NCI-H1048 (cell line): ENCODE data around the gene SLC41A3.
"Not testable (repeated sequence)": the region's sequence is repeated elsewhere in the genome, so short reads cannot be mapped to it uniquely, and the experiment has no call there.

Source experiments
- DNase-seq: peaks from one replicate; lab custom pipeline; 2025; lab: John Stamatoyannopoulos, UW

SLC41A3 gene

DNA sequence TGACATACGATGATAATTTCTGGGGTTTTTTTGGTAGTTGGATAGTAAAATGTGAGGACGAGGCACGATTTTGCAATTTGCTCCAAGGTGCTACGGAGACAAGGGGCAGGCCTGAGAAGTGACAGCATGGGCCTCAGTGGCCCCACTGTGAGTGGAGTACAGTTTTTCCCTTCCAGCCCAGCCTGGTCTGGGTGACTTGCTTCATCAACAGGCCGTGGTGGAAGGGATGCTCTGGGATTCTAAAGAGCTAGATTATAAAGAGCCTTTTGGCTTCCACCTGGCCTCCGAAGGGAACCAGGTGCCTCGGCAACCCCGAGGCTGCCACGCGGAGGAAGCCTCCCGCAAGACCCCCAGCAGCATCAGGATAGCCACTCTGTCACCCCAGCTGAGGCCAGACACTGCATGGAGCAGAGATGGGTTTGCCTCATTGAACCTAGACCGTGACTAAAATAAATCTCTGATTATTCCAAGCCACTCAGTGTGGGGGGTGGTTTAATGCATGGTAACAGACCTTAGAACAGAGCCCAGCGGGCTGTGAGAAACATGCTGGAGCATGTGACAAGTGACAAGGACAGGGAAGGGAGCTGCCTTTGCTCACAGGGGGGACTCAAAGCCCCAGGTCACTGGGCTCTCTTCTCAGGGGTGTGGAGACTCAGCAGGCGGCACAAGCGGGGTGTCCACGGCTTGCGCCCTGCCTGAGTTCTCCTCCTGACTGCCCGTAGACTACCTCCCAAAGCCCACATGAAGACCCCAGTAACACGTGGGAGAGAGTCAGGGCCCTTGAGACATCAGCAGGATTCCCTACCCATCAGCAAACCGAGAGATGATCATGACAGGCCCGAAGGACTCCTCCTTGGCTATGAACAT is 22.6 kb upstream of the SLC41A3 start:
- DNase-seq, result no peak

DNA sequence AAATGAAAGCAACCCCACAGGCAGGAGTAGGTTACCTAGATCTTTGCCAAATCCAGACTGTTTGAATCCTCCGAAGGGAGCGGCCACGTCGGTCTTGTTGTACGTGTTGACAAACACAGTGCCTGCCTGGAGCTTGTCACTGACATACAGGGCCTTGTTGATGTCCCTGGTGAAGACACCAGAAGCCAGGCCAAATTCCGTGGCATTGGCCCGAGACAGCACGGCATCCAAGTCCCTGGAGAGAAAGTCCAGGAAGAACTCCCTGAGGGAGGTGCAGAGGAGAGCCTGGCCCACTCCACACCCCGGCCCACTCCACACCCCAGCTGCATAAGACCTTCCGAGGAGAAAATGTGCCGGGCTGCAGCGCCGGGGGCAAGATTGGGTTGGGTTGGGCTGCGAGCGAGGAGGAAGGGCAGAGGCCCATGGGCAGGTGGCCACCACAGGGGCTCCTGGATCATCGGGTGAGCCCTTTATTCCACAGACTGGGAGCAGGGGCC is 21.8 kb upstream of the SLC41A3 start:
- no peak for DNase-seq

DNA sequence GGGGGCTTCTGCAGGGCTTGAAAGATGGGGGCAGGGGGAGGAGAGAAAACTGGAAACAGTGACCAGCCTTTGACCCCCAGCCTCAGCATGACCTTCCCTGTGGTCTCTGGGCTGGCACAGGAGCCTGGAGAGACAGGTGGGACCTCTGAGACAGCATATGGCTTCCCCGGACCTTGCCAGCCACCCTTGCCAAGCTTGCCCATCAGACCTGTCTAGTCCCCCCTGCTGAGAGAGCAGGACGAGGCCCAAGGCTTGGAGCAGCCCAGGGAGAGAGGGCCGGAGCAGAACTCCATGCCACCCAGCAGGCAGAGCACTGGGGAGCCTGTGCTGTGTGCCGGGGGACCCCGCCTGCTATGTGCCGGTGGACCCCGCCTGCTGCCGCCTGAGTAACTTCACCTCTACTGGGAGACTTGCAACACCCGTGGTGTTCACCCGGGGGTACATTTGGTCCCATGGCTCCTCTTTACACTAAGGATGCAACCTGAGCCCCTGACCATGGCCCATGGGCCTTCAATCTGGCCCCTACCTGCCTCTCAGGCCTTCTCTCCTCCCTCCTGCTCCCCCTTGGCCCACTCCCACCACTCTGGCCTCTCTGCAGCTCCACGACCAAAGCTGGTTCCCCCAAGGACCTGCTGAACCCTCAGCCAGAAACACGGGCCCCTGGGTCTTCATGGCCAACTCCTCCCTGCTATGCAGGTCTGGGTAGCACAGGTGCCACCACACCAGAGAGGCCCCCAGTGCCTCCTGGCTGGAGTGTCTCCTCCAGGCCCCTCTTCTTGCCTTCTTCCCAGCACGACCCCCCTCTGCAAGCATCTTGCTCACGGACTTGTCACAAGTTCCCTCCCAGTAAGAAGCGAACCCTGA is 21.1 kb upstream of the SLC41A3 start:
- no peak for DNase-seq

DNA sequence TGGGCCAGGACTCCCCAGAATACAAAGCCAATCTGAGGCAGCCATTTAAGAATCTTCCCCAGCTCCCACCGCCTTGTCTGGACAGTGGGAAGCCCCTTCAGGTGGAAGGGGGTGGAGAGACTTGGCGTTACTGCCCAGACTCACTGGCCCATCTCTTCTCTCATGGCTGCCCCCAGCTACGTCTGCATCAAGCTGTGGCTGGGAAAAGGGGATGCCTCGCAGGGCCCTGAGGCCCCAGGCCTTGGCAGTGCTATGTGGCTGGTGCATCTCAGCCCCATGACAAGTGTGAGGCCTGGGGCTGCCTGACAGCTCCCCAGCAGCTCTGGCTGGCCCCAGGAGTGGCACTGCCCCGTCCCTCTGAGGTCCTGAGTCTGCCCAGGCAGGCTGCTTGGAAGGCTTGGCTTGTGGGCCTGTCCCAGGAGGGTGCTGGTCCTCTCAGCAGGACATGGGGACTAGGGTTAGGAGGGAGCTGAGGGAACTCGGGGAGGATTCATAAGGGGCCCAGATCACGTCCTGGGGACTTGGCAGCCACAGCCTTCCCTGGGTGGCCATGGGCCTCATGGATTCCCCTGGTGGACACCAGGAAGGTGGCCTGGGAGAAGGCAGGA is 20.2 kb upstream of the SLC41A3 start:
- DNase-seq, result no peak

DNA sequence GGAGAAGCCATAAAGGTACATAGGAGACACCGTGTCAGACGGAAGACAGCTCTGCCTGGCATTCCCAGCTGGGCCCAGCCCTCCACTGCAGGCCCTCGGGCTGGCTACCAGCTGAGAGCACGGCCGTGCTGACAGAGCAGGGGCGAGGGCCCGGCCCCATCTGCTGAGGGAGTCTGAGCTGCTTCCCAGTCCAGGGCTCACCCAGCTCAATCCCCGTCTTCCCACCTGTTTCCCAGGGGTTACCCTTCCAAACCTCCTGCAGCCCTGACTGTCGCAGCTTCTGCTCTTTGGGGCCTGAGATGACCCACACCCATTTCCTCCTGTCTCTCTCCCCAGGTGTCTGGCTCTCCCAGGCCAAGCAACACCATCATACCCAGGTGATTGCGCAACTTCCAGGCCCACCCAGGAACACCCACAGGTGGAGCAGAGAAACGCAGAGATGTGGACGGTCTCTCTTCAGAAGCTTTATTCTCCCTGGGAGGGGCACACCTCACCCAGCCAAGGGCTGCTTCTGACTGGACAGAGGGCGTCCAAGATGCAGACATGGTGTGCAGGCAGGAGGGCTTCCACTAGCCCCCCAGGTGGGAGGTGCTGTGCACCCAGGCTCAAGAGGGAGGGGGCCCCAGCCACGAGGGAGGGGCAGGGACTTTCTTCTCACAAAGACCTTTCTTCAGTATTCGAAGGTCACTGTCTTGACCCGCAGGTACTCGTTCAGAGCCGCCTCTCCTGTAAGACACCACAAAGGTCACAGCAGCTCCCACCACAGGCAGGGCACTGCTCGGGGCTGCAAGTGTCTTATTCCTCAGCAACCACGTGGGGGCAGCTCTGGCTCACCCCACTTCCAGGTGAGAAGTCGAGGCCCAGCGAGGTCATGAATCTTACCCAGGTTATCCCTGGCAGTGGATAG is 19.4 kb upstream of the SLC41A3 start:
- no peak for DNase-seq

DNA sequence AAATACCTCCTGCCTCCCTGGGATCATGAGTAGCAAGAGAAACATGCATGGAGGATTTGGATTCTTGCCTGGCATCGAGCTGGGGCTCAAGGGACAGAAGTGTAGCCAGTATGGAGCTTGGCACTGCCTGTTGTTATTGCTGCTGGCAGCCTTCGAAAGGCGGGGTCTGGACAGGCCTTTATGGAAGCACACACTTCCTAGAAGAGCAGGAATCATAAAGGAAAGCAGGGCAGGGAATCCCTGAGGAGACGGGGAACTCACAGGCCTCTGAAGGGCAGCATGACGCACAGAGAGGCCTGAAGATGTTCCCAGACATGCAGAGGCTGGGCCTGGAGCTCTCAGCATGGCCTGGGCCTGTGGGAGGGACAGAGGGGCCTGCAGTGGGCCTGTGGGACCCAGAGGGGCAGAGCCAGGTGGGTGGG is 18.6 kb upstream of the SLC41A3 start:
- no peak for DNase-seq

DNA sequence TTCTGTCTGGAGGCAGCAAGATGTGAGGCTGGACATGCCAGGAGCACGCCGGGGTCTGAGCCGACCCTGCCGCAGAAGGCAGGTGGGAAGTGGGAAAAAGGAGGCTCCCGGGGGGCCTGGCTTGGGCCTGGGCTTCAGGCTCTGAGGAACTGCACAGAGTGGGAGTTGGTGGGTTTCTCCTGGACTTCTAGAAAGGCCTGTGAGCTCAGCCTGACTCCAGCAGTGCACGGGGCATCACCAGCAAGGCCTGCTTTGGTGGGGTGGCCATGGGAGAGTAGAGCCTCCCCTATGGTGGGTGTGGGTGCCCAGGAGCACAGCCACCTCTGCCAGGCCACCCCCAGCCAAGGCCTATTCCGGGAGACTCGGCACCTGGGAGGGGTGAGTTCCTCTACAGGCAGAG is 18.1 kb upstream of the SLC41A3 start:
- DNase-seq, result no peak

DNA sequence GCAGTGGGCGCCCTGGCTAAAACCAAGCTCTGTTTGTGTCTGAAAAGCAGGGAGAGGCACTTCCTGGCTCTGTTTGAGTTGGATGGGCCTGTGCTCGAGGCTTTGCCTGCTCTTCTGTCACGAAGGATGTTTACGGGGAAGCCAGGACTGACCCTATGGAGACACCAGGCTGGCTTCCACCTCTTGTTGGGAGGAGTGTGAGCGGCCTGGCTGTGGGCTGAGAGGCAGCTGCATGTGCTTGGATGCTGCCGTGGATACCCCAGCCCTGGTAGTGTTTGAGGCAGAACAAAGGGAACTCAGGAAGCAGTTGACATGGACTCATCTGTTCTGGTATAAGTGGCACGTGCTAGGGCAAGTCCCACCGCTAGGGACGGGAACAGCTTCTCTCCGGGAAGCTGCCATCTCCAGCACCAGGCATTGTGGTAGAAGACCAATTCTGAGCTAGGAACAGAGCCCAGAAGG is 17.6 kb upstream of the SLC41A3 start:
- no peak for DNase-seq

DNA sequence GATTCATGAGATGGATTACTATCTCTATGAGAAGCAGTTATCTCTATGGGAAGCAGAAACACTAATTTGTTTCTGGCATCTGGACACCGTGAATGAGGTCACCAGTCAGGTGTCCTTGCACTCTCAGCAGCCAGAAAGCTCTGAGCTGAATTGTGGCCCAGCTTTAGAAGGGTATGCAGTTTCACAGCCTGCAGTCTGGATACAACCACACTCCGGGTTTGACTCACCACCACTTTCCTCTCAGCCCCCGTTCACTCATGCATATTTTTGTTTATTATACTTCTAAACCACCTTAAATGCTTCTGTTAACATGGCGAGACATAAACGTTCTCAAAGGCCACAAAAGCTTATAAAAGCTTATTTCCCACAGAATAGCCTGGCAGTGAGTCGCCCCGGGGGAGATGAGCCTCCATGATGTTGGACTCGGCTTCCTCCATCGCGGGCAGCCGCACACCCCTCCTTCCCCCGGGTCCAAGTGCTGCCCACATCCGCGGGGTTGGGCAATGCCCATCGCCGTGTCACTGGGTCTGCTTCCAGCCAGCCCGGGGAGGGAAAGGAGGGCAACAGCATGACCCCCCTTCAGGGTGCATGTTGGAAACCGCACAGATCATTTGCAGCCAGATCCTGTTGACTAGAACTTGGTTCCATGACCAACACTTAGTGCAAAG is 16.8 kb upstream of the SLC41A3 start:
- no peak for DNase-seq

DNA sequence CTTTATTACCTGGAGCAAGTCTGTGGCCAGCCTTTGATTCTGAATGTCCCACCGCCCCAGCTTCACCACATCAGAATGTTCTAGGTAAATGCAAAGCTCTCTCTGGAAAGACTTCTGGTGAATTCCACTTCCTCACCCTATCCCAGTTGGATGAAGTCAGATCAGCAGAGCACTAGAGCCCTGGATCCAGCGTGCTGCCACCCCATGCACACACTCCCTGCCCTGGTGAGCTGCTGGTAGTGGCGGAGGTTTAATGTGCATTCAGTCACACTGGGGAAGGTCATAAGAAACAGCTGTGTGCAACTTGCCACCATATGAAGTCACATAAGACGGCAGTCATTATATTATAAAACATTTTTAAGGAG is 16.3 kb upstream of the SLC41A3 start:
- DNase-seq, result no peak

DNA sequence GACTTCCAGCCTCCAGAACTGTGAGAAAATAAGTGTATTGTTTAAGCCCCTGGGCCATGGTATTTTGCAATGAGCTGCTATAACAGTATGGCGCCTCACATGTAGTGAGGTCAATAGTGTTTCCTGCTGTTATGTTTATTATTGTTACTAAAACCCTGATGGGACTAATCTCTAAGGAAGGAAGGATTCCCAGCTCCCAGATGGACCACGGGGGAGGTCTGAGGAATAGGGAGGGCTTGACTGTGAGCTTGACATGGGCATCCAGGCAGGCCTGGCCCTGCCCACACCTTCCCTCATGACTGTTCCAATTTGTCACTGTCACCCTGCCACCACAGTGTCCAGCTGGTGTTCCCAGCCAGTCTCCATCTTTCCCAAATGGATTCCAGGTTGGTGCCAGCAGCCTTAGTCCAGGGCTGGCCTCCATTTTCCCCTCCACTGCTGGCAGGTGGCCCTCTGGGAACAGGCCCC is 14.5 kb upstream of the SLC41A3 start:
- DNase-seq, result no peak

DNA sequence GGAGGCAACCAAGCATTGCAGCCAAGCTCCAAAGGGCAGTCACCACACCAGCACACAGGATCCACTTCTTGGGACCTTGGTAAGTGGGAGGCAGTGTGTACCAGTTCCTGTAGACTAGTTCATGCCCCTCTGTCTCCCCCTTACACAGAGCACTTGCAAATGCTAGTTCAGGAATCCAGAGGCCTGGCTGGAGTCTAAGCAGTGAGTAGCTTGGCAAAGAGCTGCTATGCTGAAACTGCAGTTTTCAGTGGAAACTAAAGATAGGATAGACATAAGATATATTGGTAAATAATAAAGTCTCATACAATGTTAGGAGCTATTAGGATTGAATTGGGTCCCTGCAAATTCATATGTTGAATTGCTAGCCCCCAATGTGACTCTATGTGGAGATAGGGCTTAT is 13.9 kb upstream of the SLC41A3 start:
- no peak for DNase-seq

DNA sequence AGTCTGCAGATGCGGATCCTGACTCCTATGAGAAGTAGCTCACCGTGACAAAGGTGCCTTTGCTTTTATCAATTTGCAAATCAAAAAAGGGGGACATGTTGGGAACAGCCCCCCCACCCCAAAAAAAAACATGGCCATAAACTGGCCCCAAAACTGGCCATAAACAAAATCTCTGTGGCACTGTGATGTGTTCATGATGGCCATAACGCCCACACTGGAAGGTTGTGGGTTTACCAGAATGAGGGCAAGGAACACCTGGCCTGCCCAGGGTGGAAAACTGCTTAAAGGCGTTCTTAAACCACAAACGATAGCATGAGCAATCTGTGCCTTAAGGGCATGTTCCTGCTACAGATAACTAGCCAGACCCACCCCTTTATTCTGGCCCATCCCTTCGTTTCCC is 12.3 kb upstream of the SLC41A3 start:
- DNase-seq, result not testable (repeated sequence)

DNA sequence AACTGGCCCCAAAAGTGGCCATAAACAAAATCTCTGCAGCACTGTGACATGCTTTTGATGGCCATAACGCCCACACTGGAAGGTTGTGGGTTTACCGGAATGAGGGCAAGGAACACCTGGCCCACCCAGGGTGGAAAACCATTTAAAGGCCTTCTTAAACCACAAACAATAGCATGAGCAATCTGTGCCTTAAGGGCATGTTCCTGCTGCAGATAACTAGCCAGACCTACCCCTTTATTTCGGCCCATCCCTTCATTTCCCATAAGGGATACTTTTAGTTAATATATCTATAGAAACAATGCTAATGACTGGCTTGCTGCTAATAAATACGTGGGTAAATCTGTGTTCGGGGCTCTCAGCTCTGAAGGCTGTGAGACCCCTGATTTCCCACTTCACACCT is 8.2 kb upstream of the SLC41A3 start:
- not testable (repeated sequence) for DNase-seq

DNA sequence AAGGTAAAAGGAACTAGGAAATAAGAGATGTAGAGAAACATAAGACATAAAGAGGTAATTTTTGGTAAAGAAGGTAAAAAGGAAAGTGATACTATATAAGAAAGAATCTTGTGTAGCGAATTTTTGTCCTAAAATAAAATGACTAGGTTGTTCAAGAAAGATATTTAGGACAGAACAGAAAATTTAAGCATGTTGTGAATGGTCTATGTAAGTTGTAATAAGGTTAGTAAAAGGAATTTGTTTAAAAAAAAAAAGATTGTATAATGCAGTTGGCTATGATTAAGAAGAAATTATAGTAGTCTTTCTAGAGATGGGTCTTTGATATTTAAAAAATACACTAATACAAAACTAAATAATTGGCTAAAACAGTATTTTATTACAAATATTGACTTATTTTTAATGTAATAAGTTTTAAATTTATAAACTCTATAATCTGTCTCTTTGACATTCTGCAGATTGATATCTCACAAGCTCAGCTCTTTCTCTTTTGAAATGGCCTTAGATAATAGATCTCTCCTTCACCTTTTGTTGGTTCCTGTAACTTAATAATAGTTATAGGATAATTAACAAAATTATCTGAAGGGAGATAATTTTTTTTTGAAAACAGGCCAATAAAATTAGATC is 3.7 kb upstream of the SLC41A3 start:
- no peak for DNase-seq

DNA sequence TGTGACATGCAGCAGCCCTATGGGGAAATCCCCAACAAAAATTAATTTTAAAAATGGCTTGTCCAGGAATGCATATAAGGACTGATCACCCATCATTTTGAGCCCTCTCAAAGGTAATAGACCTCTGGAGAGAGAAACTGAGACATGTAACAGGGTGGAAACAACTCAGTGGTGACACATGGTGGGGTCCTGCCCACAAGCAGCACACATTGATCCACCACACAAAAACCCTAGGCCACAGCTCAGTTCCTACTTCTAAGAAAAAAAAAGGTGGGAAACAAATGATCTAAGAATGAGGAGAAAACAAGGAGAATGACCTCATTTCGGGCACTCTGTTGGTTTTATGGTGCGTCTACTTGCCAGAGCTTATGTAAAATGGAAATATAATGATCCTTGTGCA is 1.9 kb upstream of the SLC41A3 start:
- no peak for DNase-seq

DNA sequence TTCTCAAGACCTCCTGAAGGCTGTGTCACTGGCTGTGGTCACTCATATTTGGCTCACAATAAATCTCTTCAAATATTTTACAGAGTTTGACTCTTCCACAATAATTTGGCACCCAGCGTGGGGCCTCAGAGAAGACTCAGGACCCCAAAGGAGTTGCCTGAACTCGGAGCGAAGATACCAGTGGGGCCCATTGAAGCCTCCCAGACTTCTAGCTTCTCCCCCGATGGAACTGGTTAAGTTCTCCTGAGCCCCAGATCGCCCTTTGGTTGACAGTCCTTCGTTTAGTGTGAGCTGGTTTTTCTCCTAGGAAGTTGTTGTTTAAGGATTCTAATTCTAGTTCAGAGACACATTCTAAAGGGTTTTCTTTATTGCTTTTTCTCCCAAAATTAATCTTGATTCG is 1.4 kb upstream of the SLC41A3 start:
- no peak for DNase-seq

DNA sequence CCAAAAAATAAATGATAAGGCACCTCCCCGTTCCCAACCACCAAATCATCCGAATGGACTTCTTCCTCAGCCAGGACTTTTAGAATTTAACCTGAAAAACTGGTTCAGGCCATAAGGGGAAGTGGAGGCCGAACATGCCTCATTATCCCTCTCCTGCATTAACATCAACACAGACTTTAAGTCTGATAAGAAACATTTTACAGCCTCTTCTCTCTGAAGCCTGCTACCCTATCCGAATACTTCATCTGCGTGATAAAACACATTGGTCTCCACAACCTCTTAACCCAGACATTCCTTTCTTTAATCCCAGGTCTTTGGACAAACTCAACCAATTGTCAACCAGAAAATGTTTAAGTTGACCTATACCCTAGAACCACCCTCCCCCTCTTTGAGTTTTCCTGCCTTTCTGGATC is 850 bp upstream of the SLC41A3 start:
- no peak for DNase-seq

DNA sequence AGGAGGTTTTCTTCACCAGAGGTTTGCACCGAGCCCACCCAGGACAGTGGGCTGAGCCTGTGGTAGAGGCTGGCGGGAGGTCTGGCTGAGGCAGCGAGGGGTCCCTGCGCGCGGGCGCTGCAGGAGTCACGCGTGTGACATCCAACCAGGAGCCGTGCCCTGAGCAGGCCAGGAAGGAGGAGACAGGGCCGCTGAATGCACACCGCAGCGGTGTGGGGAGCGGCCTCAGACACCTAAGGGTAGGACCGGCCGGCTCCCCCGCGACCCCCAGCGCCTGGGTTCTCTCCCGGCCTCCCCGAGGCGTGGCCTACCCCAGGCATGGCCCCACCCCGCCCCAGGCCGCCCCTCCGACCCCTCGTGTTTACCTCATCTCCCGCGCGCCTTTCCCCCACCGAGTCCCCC is 412 bp downstream of the SLC41A3 start:
- DNase-seq, result no peak

DNA sequence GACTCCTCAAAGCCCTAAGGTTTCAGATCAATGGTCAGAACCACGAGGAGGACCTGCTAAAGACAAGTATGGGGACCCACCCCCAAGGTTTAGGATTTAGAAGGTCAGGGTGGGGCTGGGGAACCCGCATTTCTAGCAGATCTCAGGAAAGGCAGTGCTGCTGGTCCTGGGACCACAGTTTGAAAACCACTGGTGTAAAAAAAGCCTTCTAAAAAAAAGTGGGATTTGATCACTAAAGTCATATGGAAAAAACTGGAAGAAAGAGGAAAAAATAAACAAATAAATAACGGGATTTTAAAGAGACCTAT is 832 bp downstream of the SLC41A3 start:
- no peak for DNase-seq
